GM23248 (cell line): ENCODE data around the gene LRRC2. TPM values are rescaled to one million over a fixed set of nuclear protein-coding genes. Genes with fewer than 3 reads are reported as not detected.

Experiments used
- DNase-seq: peaks from one replicate; pipeline ENCODE4 v3.0.0-alpha.2; 2015
- H2AFZ ChIP-seq: fragments of 200-600 bp; sonication (generic); 2 replicates; pipeline ENCODE4 v1.6.1; 2016; ENCODE audit warnings: antibody characterized with exemption
- H3F3A ChIP-seq: fragments of 200-600 bp; sonication (generic); 2 replicates; pipeline ENCODE4 v1.6.1; 2016; ENCODE audit warnings: mild to moderate bottlenecking, antibody characterized with exemption, mixed run types; ENCODE audit not compliant: insufficient read depth
- H3K27ac ChIP-seq: fragments of 200-600 bp; sonication (generic); 2 replicates; pipeline ENCODE4 v1.5.1; 2016; ENCODE audit warnings: mild to moderate bottlenecking
- H3K27me3 ChIP-seq: fragments of 200-600 bp; sonication (generic); replicated peaks from 2 replicates; pipeline ENCODE4 v1.6.1; 2016; ENCODE audit warnings: mild to moderate bottlenecking; ENCODE audit not compliant: insufficient read depth
- H3K36me3 ChIP-seq: fragments of 200-600 bp; sonication (generic); 2 replicates; pipeline ENCODE4 v1.6.1; 2016; ENCODE audit warnings: low read depth, mild to moderate bottlenecking
- H3K4me1 ChIP-seq: fragments of 200-600 bp; sonication (generic); 2 replicates; pipeline ENCODE4 v1.6.1; 2016; ENCODE audit warnings: mild to moderate bottlenecking; ENCODE audit not compliant: insufficient read depth
- H3K4me2 ChIP-seq: fragments of 200-600 bp; sonication (generic); one replicate; pipeline ENCODE4 v1.6.1; 2016; ENCODE audit warnings: mild to moderate bottlenecking; ENCODE audit not compliant: unreplicated experiment
- H3K4me3 ChIP-seq: fragments of 200-600 bp; sonication (generic); 2 replicates; pipeline ENCODE4 v1.5.1; 2016; ENCODE audit warnings: mild to moderate bottlenecking
- H3K79me2 ChIP-seq: fragments of 200-600 bp; sonication (generic); 2 replicates; pipeline ENCODE4 v1.6.1; 2016; ENCODE audit warnings: mild to moderate bottlenecking; ENCODE audit not compliant: insufficient read depth
- H3K9ac ChIP-seq: fragments of 200-600 bp; sonication (generic); 2 replicates; pipeline ENCODE4 v1.6.1; 2016; ENCODE audit warnings: mild to moderate bottlenecking
- H3K9me2 ChIP-seq: fragments of 200-600 bp; sonication (generic); 2 replicates; pipeline ENCODE4 v1.6.1; 2016; ENCODE audit warnings: mixed run types, mild to moderate bottlenecking, moderate library complexity; ENCODE audit not compliant: insufficient read depth
- H3K9me3 ChIP-seq: fragments of 200-600 bp; sonication (generic); one replicate; pipeline ENCODE4 v1.6.1; 2017; ENCODE audit warnings: low read depth
- H4K20me1 ChIP-seq: fragments of 200-600 bp; sonication (generic); 2 replicates; pipeline ENCODE4 v1.6.0; 2016; ENCODE audit not compliant: insufficient read depth
- EZH2 ChIP-seq: fragments of 200-600 bp; sonication (generic); IDR thresholded peaks from 2 replicates; pipeline ENCODE4 v1.6.1; 2018; ENCODE audit warnings: antibody characterized with exemption, mild to moderate bottlenecking; ENCODE audit not compliant: insufficient read depth, poor library complexity, severe bottlenecking
- EZH2phosphoT487 ChIP-seq: fragments of 200-600 bp; sonication (generic); IDR thresholded peaks from 2 replicates; pipeline ENCODE4 v1.6.1; 2018; ENCODE audit warnings: antibody characterized with exemption, moderate library complexity, mild to moderate bottlenecking, low read depth; ENCODE audit not compliant: insufficient read depth
- WGBS, 2 experiments: methylation state at CpG; one replicate each; pipeline ENCODE4 v1.1.6; 2015 to 2017; ENCODE audit warnings: low lambda C conversion rate in 2 of 2, low coverage in 1 of 2; ENCODE audit errors: missing lambda C conversion rate in 2 of 2; 5-methylcytosine and 5-hydroxymethylcytosine counted together
- in situ Hi-C: fragments of 300-500 bp; cut with MboI; formaldehyde crosslinking; loops from 2 replicates; pipeline ENCODE4 v1.15.0; 2020
- polyA plus RNA-seq: library from polyadenylated mRNA; unstranded; fragments of >200 nt; fragmentation: Nextera tagmentation; extraction: Ambion mirVana; gene quantifications from 2 replicates; pipeline ENCODE4 v1.2.1, GENCODE V29; 2016
- total RNA-seq: library from RNA; depleted of rRNA; stranded (reverse); fragments of >200 nt; shearing (Covaris generic); gene quantifications from 2 replicates; pipeline ENCODE4 v1.2.3, GENCODE V29; 2014

LRRC2 gene
- total and polyA plus RNA-seq, 2 experiments from 2014 or later = 10.8 to 16.7 TPM

DNA sequence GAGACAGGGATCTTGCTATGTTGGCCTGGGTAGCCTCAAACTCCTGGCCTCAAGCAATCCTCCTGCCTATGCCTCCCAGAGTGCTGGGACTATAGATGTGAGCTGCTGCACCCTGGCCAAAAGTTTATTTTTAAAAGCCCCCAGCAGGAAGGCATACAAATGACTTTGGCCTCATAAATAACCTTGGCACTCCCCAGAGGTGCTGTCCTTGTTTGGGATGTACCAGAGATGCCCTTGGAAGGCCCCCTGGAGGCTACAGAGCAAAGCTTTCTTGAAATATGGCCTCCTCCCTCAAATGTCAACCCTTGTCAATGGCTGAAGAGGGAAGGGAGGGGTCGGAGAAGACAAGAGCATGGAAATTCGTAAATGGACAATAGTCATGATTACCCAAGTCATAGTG is 82.3 kb downstream of the LRRC2 start:
- Histone ChIP-seq H3K9me2 (no peaks in the 10 kb centered on the region), H3K27me3 (peaks cover 12% of the 10 kb centered on the region), H3K4me1 (peaks cover 9% of the 10 kb centered on the region), H2AFZ (no peak overlapping the region), H3K4me2 (no peak overlapping the region), H3K9ac (no peak overlapping the region), H4K20me1 (no peaks in the 10 kb centered on the region), H3K36me3 (no peaks in the 10 kb centered on the region), H3F3A (peaks cover 4% of the 10 kb centered on the region; the same call in 1 of the 2 replicates), H3K27ac (no peak overlapping the region), H3K4me3 (no peak overlapping the region), H3K79me2 (no peaks in the 10 kb centered on the region), H3K9me3 (no peaks in the 10 kb centered on the region)
- in situ Hi-C loops = loop anchor here (10.0 kb wide), 1 partner anchor 151 kb away; no protein-coding TSS in a partner anchor
- 59 to 72% methylated on average over 2 of the region's 2 CpGs for WGBS, 2 experiments
- TF ChIP-seq EZH2 (no peak), EZH2phosphoT487 (no peak)
- DNase-seq = no peak

DNA sequence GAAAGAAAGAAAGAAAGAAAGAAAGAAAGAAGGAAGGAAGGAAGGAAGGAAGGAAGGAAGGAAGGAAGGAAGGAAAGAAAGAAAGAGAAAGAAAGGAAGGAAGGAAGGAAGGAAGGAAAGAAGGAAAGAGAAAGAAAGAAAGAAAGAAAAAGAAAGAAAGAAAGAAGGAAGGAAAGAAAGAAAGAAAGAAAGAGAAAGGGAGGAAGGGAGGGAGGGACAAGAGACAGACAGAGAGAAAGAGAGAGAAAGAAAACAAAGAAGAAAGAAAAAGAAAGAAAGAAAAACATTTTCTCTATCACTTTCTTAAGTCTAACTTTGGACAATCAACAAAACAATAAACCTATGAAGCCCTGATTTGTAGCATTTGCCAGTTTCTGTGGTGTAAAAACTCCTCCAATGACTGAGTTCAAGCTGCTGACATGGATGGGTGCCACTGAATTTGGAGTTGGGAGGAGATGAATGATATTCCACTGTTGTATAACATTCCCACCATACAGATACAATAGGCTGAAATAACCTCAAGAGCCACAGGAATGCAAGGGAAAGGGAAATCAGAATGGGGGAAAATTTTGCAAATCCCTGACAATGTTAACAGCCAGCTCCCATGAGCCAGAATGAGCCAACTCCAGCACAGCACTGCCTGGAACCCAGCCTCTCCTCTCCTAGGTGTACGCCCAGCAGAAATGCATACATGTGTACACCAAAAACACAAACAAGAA is 83.3 kb downstream of the LRRC2 start:
- peaks cover 4% of the 10 kb centered on the region; the same call in 1 of the 2 replicates for H3F3A ChIP-seq
- H3K36me3 ChIP-seq = no peaks in the 10 kb centered on the region
- no peaks in the 10 kb centered on the region for H3K9me2 ChIP-seq
- TF ChIP-seq EZH2phosphoT487 (peak; percentile 74; the same call in 1 of the 2 replicates), EZH2 (no peak)
- peak overlapping the region; percentile 13 for H3K4me2 ChIP-seq
- H3K4me1 ChIP-seq = peaks cover 9% of the 10 kb centered on the region
- peak; percentile 76 for DNase-seq
- no peak overlapping the region for H3K27ac ChIP-seq
- H4K20me1 ChIP-seq = no peaks in the 10 kb centered on the region
- H3K79me2 ChIP-seq = no peaks in the 10 kb centered on the region
- in situ Hi-C loops = loop anchor here (10.0 kb wide), 1 partner anchor 152 kb away; no protein-coding TSS in a partner anchor
- peaks cover 18% of the 10 kb centered on the region for H3K27me3 ChIP-seq
- H3K9ac ChIP-seq = no peak overlapping the region
- no peak overlapping the region for H2AFZ ChIP-seq
- H3K9me3 ChIP-seq = no peaks in the 10 kb centered on the region
- no peak overlapping the region for H3K4me3 ChIP-seq
- 35 to 50% methylated on average over 1 of the region's 1 CpG for WGBS, 2 experiments

DNA sequence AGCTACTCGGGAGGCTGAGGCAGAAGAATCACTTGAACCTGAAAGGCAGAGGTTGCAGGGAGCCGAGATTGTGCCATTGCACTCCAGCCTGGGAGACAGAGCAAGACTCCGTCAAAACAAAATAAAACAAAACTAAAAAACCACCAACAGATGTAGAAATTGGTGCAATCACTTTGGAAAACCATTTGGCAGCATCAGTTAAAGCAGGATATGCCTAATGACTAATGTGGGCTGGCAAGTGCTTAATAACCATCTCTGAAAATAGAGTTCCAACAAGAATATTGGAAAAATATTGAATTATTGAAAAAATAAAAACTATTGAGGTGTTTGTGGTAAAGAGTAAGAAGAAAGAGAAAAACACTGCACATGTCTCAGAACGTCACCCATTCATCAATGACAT is 84.5 kb downstream of the LRRC2 start:
- Histone ChIP-seq H3K36me3 (no peaks in the 10 kb centered on the region), H3K9me2 (no peaks in the 10 kb centered on the region), H3K4me2 (no peak overlapping the region), H4K20me1 (no peaks in the 10 kb centered on the region), H3K27me3 (peaks cover 26% of the 10 kb centered on the region), H3K4me3 (no peak overlapping the region), H3K9me3 (no peaks in the 10 kb centered on the region), H3F3A (peaks cover 4% of the 10 kb centered on the region; the same call in 1 of the 2 replicates), H3K9ac (no peak overlapping the region), H3K4me1 (peaks cover 9% of the 10 kb centered on the region), H2AFZ (no peak overlapping the region), H3K27ac (no peak overlapping the region), H3K79me2 (no peaks in the 10 kb centered on the region)
- TF ChIP-seq EZH2 (no peak), EZH2phosphoT487 (no peak)
- in situ Hi-C loops = loop anchor here (10.0 kb wide), 1 partner anchor 153 kb away; no protein-coding TSS in a partner anchor
- 10 to 14% methylated on average over 4 of the region's 4 CpGs for WGBS, 2 experiments
- peak; percentile 54 for DNase-seq

DNA sequence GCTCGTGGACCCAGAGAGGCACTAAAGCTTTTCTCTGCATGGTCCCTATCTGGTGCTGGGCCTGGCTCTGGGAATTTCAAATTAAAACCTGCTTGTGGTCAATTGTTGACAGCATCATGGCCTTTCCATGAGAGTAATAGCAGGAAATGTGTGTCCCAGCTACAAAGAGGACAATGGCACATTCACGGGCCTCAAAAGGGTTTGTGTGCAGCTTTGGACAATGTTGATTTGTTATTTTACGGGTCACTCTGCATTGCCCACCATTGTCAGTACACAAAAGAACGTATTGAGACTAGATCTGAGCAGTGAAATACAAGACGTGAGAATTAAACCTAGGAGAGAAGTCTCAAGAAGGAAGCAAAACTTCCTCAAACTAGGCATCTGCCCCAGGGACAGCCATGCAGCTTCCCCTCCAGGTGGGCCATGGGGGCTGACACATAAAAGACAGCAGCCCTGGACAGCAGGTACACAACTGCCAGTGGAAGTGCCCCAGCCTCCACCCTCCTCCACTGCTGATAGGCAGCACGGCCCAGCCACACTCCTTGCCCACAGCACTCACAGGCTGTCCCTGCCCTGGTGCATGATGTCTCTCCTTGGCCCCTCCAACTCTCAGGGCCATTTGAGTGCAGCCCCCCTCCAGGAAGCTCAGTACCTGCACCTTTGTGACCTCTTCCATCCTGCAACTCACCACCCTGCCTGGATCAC is 85.5 kb downstream of the LRRC2 start:
- H3K9me3 ChIP-seq = no peaks in the 10 kb centered on the region
- no peak overlapping the region for H2AFZ ChIP-seq
- H3K79me2 ChIP-seq = no peaks in the 10 kb centered on the region
- no peaks in the 10 kb centered on the region for H3K36me3 ChIP-seq
- 62 to 67% methylated on average over 6 of the region's 6 CpGs for WGBS, 2 experiments
- no peak overlapping the region for H3K4me3 ChIP-seq
- in situ Hi-C loops = loop anchor here (10.0 kb wide), 1 partner anchor 154 kb away; no protein-coding TSS in a partner anchor
- DNase-seq = no peak
- no peak overlapping the region for H3K4me2 ChIP-seq
- no peaks in the 10 kb centered on the region for H4K20me1 ChIP-seq
- H3F3A ChIP-seq = peaks cover 4% of the 10 kb centered on the region; the same call in 1 of the 2 replicates
- no peak overlapping the region for H3K9ac ChIP-seq
- peaks cover 26% of the 10 kb centered on the region for H3K27me3 ChIP-seq
- peaks cover 9% of the 10 kb centered on the region for H3K4me1 ChIP-seq
- H3K9me2 ChIP-seq = no peaks in the 10 kb centered on the region
- TF ChIP-seq EZH2 = no peak
- no peak for TF ChIP-seq EZH2phosphoT487
- H3K27ac ChIP-seq = no peak overlapping the region
